Natural killer cell (primary cell): ENCODE results near the gene SPECC1. TPM values are rescaled to one million over a fixed set of nuclear protein-coding genes. Genes with fewer than 3 reads are reported as not detected.

Experiments used
- ATAC-seq, 3 donors: fragments of 150-1000 bp in 2 of 3; fragments of 200-7000 bp in 1 of 3; cut with Tn5 transposase; 1 replicate in 1 of 3; 2 replicates in 2 of 3; pipeline ENCODE4 v1.10.0; 2021; ENCODE audit warnings: mild to moderate bottlenecking in 2 of 3, moderate library complexity in 2 of 3
- DNase-seq, 2 donors: peaks; one replicate each; pipeline versions ENCODE4 v3.0.0 to v3.0.0-alpha.2; 2013 to 2021; ENCODE audit warnings: mixed read lengths in 1 of 2
- H3K27ac ChIP-seq: one replicate; pipeline ENCODE4 v1.5.1; 2013; ENCODE audit warnings: mild to moderate bottlenecking, low read length
- H3K27me3 ChIP-seq: one replicate; pipeline ENCODE4 v1.6.1; 2013; ENCODE audit warnings: low read length; ENCODE audit not compliant: control insufficient read depth, insufficient read depth
- H3K36me3 ChIP-seq: one replicate; pipeline ENCODE4 v1.6.1; 2013; ENCODE audit warnings: low read length; ENCODE audit not compliant: control insufficient read depth, insufficient read depth
- H3K4me1 ChIP-seq: one replicate; pipeline ENCODE4 v1.6.1; 2013; ENCODE audit warnings: low read length; ENCODE audit not compliant: control insufficient read depth, insufficient read depth
- H3K4me3 ChIP-seq: one replicate; pipeline ENCODE4 v1.5.1; 2013; ENCODE audit warnings: low read length
- H3K9me3 ChIP-seq: one replicate; pipeline ENCODE4 v1.6.1; 2013; ENCODE audit warnings: low read length; ENCODE audit not compliant: control insufficient read depth, insufficient read depth
- H3K27ac Mint-ChIP-seq, 2 donors: one replicate each; pipeline ENCODE4 v1.8.0; 2022; ENCODE audit warnings: mild to moderate bottlenecking in 2 of 2, mixed read lengths in 2 of 2, moderate library complexity in 1 of 2
- H3K27me3 Mint-ChIP-seq, 2 donors: one replicate each; pipeline ENCODE4 v1.8.0; 2022; ENCODE audit warnings: low read depth in 2 of 2, mixed read lengths in 2 of 2
- H3K36me3 Mint-ChIP-seq: one replicate; pipeline ENCODE4 v1.8.0; 2022; ENCODE audit warnings: mixed read lengths
- H3K4me1 Mint-ChIP-seq, 2 donors: one replicate each; pipeline ENCODE4 v1.8.0; 2022; ENCODE audit warnings: mixed read lengths in 2 of 2
- H3K4me3 Mint-ChIP-seq: one replicate; pipeline ENCODE4 v1.8.0; 2022; ENCODE audit warnings: mild to moderate bottlenecking, moderate library complexity, mixed read lengths
- H3K9me3 Mint-ChIP-seq, 2 donors: one replicate each; pipeline ENCODE4 v1.8.0; 2022; ENCODE audit warnings: mixed read lengths in 2 of 2
- CTCF ChIP-seq: fragments of 200-600 bp; IDR thresholded peaks from one replicate; pipeline ENCODE4 v1.8.0; 2022; ENCODE audit warnings: antibody characterized with exemption
- WGBS: methylation state at CpG from one replicate; pipeline ENCODE4 v1.1.7; 2013; ENCODE audit warnings: missing lambda C conversion rate; ENCODE audit not compliant: insufficient coverage; 5-methylcytosine and 5-hydroxymethylcytosine counted together
- intact Hi-C: fragments of 100-400 bp; cut with micrococcal nuclease; formaldehyde crosslinking; loops from one replicate; pipeline ENCODE4 v1.14.2; 2022
- total RNA-seq, 4 donors: library from RNA; stranded (reverse); fragments of 120-200 nt in 1 of 4; gene quantifications; one replicate each; pipeline versions ENCODE4 v1.2.3 to v1.2.4, GENCODE V29; 2013 to 2022

SPECC1 gene
- total RNA-seq, 3 donors from 2014 or later (not counting 1 experiment from before 2014, with no cell fraction given), result 29.3 to 45.1 (median 37.2) TPM

GRCh38 chr17:20203018-20203417, 193.9 kb downstream of the SPECC1 start:
- no peak for TF ChIP-seq CTCF
- Histone ChIP-seq H3K27ac (no peak overlapping the region), H3K9me3 (no peaks in the 10 kb centered on the region), H3K27me3 (no peaks in the 10 kb centered on the region), H3K4me1 (peaks cover 15% of the 10 kb centered on the region), H3K36me3 (no peaks in the 10 kb centered on the region), H3K4me3 (no peak overlapping the region)
- intact Hi-C loops, result no loop called here
- H3K4me1 Mint-ChIP-seq, result peaks cover 25 to 26% of the 10 kb centered on the region in 2 donors
- ATAC-seq, result no peak
- no peak overlapping the region for H3K4me3 Mint-ChIP-seq
- H3K27me3 Mint-ChIP-seq, result no peaks in the 10 kb centered on the region
- 100% methylated on average over 1 of the region's 2 CpGs for WGBS
- H3K9me3 Mint-ChIP-seq, result peaks cover 0 to 3% of the 10 kb centered on the region in 2 donors
- DNase-seq, result no peak
- peaks cover 7% of the 10 kb centered on the region for H3K36me3 Mint-ChIP-seq
- no peak overlapping the region for H3K27ac Mint-ChIP-seq

GRCh38 chr17:20203761-20204263, 194.7 kb downstream of the SPECC1 start:
- no peaks in the 10 kb centered on the region for H3K36me3 ChIP-seq
- Mint-ChIP-seq H3K27ac (peak overlapping the region in 1 of 2 donors; percentile 57), H3K9me3 (no peaks in the 10 kb centered on the region), H3K27me3 (no peaks in the 10 kb centered on the region), H3K4me1 (peaks cover 25 to 26% of the 10 kb centered on the region in 2 donors), H3K4me3 (no peak overlapping the region), H3K36me3 (peaks cover 7% of the 10 kb centered on the region)
- H3K4me1 ChIP-seq, result peaks cover 15% of the 10 kb centered on the region
- H3K4me3 ChIP-seq, result no peak overlapping the region
- H3K9me3 ChIP-seq, result no peaks in the 10 kb centered on the region
- H3K27ac ChIP-seq, result no peak overlapping the region
- WGBS, result 56% methylated on average over 3 of the region's 3 CpGs
- DNase-seq, result no peak
- ATAC-seq, result peak in 1 of 3 donors; percentile 45
- no peaks in the 10 kb centered on the region for H3K27me3 ChIP-seq
- TF ChIP-seq CTCF, result no peak
- intact Hi-C loops, result no loop called here

- 78% methylated on average over 5 of the region's 5 CpGs for WGBS
- Mint-ChIP-seq H3K27me3 (no peaks in the 10 kb centered on the region), H3K4me3 (no peak overlapping the region)
Observed at GRCh38 chr17:20205609-20206008, 196.4 kb downstream of the SPECC1 start.

More at GRCh38 chr17:20205609-20206008, 196.4 kb downstream of the SPECC1 start:
- Mint-ChIP-seq H3K36me3 (peaks cover 7% of the 10 kb centered on the region), H3K4me1 (peaks cover 20 to 26% of the 10 kb centered on the region in 2 donors), H3K27ac (peak overlapping the region in 1 of 2 donors; percentile 1), H3K9me3 (no peaks in the 10 kb centered on the region)
- Histone ChIP-seq H3K27ac (no peak overlapping the region), H3K27me3 (no peaks in the 10 kb centered on the region), H3K4me3 (no peak overlapping the region), H3K36me3 (peaks cover 2% of the 10 kb centered on the region), H3K9me3 (no peaks in the 10 kb centered on the region), H3K4me1 (peaks cover 12% of the 10 kb centered on the region)
- no peak for ATAC-seq
- intact Hi-C loops, result no loop called here
- DNase-seq, result no peak
- TF ChIP-seq CTCF, result no peak
